IMR-90 (cell line): ENCODE measurements around the gene ABLIM3. TPM values are rescaled to one million over a fixed set of nuclear protein-coding genes. Genes with fewer than 3 reads are reported as not detected.
A peak's percentile ranks its signal among the peaks of the same experiment; 100 is the strongest.

ENCODE experiments used
- ATAC-seq: fragments of 200-7000 bp; cut with Tn5 transposase; 2 replicates; pipeline ENCODE4 v1.9.1; 2020; ENCODE audit warnings: low read depth, mild to moderate bottlenecking, moderate library complexity
- BruUV-seq: library from RNA; stranded (reverse); fragments of 400-500 nt; replicated peaks from 2 replicates; lab custom pipeline; 2021; lab: Mats Ljungman, UMichigan
- CTCF ChIA-PET: fragments of 300-600 bp; formaldehyde crosslinking; extraction: SDS; loops from one replicate; lab custom pipeline; 2021; ENCODE audit warnings: antibody characterized with exemption; lab: Yijun Ruan, JAX
- POLR2A ChIA-PET: fragments of 300-600 bp; sonication (Branson Sonifier 250); formaldehyde crosslinking; loops from one replicate; lab custom pipeline; 2022; ENCODE audit warnings: antibody characterized with exemption; ENCODE audit not compliant: unreplicated experiment; lab: Charles Lee
- DNase-seq: peaks from one replicate; pipeline ENCODE4 v3.0.0; 2013
- H2AFZ ChIP-seq: replicated peaks from 2 replicates; pipeline ENCODE3; 2013; ENCODE audit warnings: low read length, mild to moderate bottlenecking; ENCODE audit not compliant: poor library complexity
- H2AK5ac ChIP-seq: 2 replicates; pipeline ENCODE4 v1.6.1; 2013; ENCODE audit warnings: low read depth, low read length, inconsistent platforms
- H2AK9ac ChIP-seq: replicated peaks from 2 replicates; pipeline ENCODE3; 2013; ENCODE audit warnings: mild to moderate bottlenecking, low read depth, low read length, moderate library complexity; ENCODE audit not compliant: poor library complexity
- H2BK120ac ChIP-seq: 2 replicates; pipeline ENCODE4 v1.6.1; 2013; ENCODE audit warnings: low read depth, low read length, inconsistent platforms
- H2BK15ac ChIP-seq: 3 replicates; pipeline ENCODE4 v1.6.1; 2013; ENCODE audit warnings: low read depth, low read length, inconsistent platforms
- H2BK20ac ChIP-seq: 2 replicates; pipeline ENCODE4 v1.6.1; 2013; ENCODE audit warnings: low read depth, mild to moderate bottlenecking, inconsistent platforms, low read length, moderate library complexity
- H2BK5ac ChIP-seq: 2 replicates; pipeline ENCODE4 v1.6.1; 2013; ENCODE audit warnings: mild to moderate bottlenecking, low read depth, low read length, inconsistent platforms; ENCODE audit not compliant: poor library complexity, severe bottlenecking
- H3K14ac ChIP-seq: replicated peaks from 2 replicates; pipeline ENCODE4 v1.6.1; 2013; ENCODE audit warnings: low read depth, low read length, inconsistent platforms
- H3K18ac ChIP-seq: 2 replicates; pipeline ENCODE4 v1.6.1; 2013; ENCODE audit warnings: low read depth, low read length, control low read depth
- H3K23ac ChIP-seq: 2 replicates; pipeline ENCODE4 v1.6.1; 2013; ENCODE audit warnings: low read depth, low read length, inconsistent platforms
- H3K27ac ChIP-seq: 2 replicates; pipeline ENCODE4 v1.5.1; 2013; ENCODE audit warnings: mild to moderate bottlenecking, control low read depth, low read length; ENCODE audit not compliant: insufficient read depth
- H3K27me3 ChIP-seq: 2 replicates; pipeline ENCODE4 v1.6.1; 2013; ENCODE audit warnings: low read length; ENCODE audit not compliant: control insufficient read depth, insufficient read depth
- H3K36me3 ChIP-seq: 2 replicates; pipeline ENCODE4 v1.6.1; 2013; ENCODE audit warnings: low read length, mixed read lengths; ENCODE audit not compliant: control insufficient read depth, insufficient read depth
- H3K4ac ChIP-seq: 2 replicates; pipeline ENCODE4 v1.6.1; 2013; ENCODE audit warnings: low read depth, low read length, inconsistent platforms
- H3K4me1 ChIP-seq: 2 replicates; pipeline ENCODE4 v1.6.1; 2013; ENCODE audit warnings: low read length, mixed read lengths; ENCODE audit not compliant: control insufficient read depth, insufficient read depth
- H3K4me2 ChIP-seq: 2 replicates; pipeline ENCODE4 v1.6.1; 2013; ENCODE audit warnings: low read depth, mild to moderate bottlenecking, control low read depth, low read length, moderate library complexity
- H3K4me3 ChIP-seq: 2 replicates; pipeline ENCODE4 v1.5.1; 2013; ENCODE audit warnings: low read depth, mild to moderate bottlenecking, control low read depth, low read length, moderate library complexity; ENCODE audit not compliant: insufficient read depth
- H3K56ac ChIP-seq: 2 replicates; pipeline ENCODE4 v1.6.1; 2013; ENCODE audit warnings: low read length, inconsistent platforms; ENCODE audit not compliant: insufficient read depth; ENCODE audit errors: extremely low read depth
- H3K79me1 ChIP-seq, 2 experiments: 2 replicates each; pipeline ENCODE4 v1.6.1; 2013; ENCODE audit warnings: low read length in 2 of 2, inconsistent platforms in 1 of 2, low read depth in 1 of 2
- H3K9ac ChIP-seq: 2 replicates; pipeline ENCODE4 v1.6.1; 2013; ENCODE audit warnings: low read depth, low read length, control low read depth
- H3K9me1 ChIP-seq: 2 replicates; pipeline ENCODE4 v1.6.1; 2013; ENCODE audit warnings: low read length, inconsistent platforms; ENCODE audit not compliant: insufficient read depth
- H3K9me3 ChIP-seq: 2 replicates; pipeline ENCODE4 v1.6.1; 2013; ENCODE audit warnings: low read length; ENCODE audit not compliant: control insufficient read depth, insufficient read depth
- H4K20me1 ChIP-seq: 2 replicates; pipeline ENCODE4 v1.6.1; 2013; ENCODE audit warnings: low read length, inconsistent platforms; ENCODE audit not compliant: insufficient read depth
- H4K5ac ChIP-seq: 2 replicates; pipeline ENCODE4 v1.6.1; 2013; ENCODE audit warnings: mild to moderate bottlenecking, low read depth, low read length, control low read depth
- H4K8ac ChIP-seq, 2 experiments: 2 replicates each; pipeline ENCODE4 v1.6.1; 2013; ENCODE audit warnings: low read depth in 2 of 2, low read length in 2 of 2, control low read depth in 1 of 2, inconsistent platforms in 1 of 2
- H4K91ac ChIP-seq: 2 replicates; pipeline ENCODE4 v1.6.1; 2013; ENCODE audit warnings: low read depth, low read length, inconsistent platforms; ENCODE audit not compliant: insufficient read depth
- BHLHE40 ChIP-seq: fragments of 150-350 bp; IDR thresholded peaks from 2 replicates; pipeline ENCODE4 v1.6.1; 2016; ENCODE audit warnings: mild to moderate bottlenecking, low read depth, low read length
- CEBPB ChIP-seq: IDR thresholded peaks from 2 replicates; pipeline ENCODE4 v1.6.1; 2012; ENCODE audit warnings: low read depth, low read length, improper control_type of control experiment
- CHD1 ChIP-seq: IDR thresholded peaks from 2 replicates; pipeline ENCODE4 v1.6.1; 2012; ENCODE audit warnings: low read depth, low read length, improper control_type of control experiment
- FOS ChIP-seq: fragments of 150-350 bp; IDR thresholded peaks from 2 replicates; pipeline ENCODE4 v1.6.1; 2016; ENCODE audit warnings: low read depth, low read length
- MAFK ChIP-seq: IDR thresholded peaks from 2 replicates; pipeline ENCODE4 v1.6.1; 2012; ENCODE audit warnings: low read depth, low read length, improper control_type of control experiment
- MAZ ChIP-seq: IDR thresholded peaks from 2 replicates; pipeline ENCODE4 v1.6.1; 2012; ENCODE audit warnings: low read depth, mild to moderate bottlenecking, low read length, improper control_type of control experiment, moderate library complexity, borderline replicate concordance
- MXI1 ChIP-seq: IDR thresholded peaks from 2 replicates; pipeline ENCODE4 v1.6.1; 2012; ENCODE audit warnings: low read depth, mild to moderate bottlenecking, low read length, moderate library complexity, borderline replicate concordance
- NFE2L2 ChIP-seq: fragments of 150-350 bp; IDR thresholded peaks from 2 replicates; pipeline ENCODE4 v1.6.1; 2016; ENCODE audit warnings: low read depth, mild to moderate bottlenecking, low read length
- POLR2A ChIP-seq: IDR thresholded peaks from 2 replicates; pipeline ENCODE4 v1.6.1; 2012; ENCODE audit warnings: mild to moderate bottlenecking, low read depth, low read length
- RAD21 ChIP-seq: IDR thresholded peaks from 2 replicates; pipeline ENCODE4 v1.6.1; 2012; ENCODE audit warnings: low read length, improper control_type of control experiment
- RCOR1 ChIP-seq: IDR thresholded peaks from 2 replicates; pipeline ENCODE4 v1.6.1; 2012; ENCODE audit warnings: mild to moderate bottlenecking, low read length, improper control_type of control experiment; ENCODE audit not compliant: insufficient replicate concordance
- SMC3 ChIP-seq: fragments of 150-350 bp; IDR thresholded peaks from 2 replicates; pipeline ENCODE4 v1.6.1; 2016; ENCODE audit warnings: low read depth, mild to moderate bottlenecking, antibody characterized with exemption, low read length, moderate library complexity
- WGBS, 2 experiments: methylation state at CpG; one replicate each; pipeline versions ENCODE4 v1.1.5 to v1.1.7; 2013; ENCODE audit warnings: missing lambda C conversion rate in 2 of 2; ENCODE audit not compliant: insufficient read length in 1 of 2; ENCODE audit errors: extremely low coverage in 2 of 2; 5-methylcytosine and 5-hydroxymethylcytosine counted together
- dilution Hi-C: fragments of 300-500 bp; cut with HindIII; formaldehyde crosslinking; loops from one replicate; pipeline ENCODE4 v1.14.3; 2018; ENCODE audit warnings: low sequenced_read_pairs; ENCODE audit not compliant: unreplicated experiment
- in situ Hi-C: fragments of 300-500 bp; cut with MboI; formaldehyde crosslinking; loops from 3 replicates; pipeline ENCODE4 v1.14.3; 2019; ENCODE audit warnings: low sequenced_read_pairs, inconsistent platforms, mixed read lengths
- intact Hi-C: fragments of 100-400 bp; cut with micrococcal nuclease; formaldehyde crosslinking; loops from 2 replicates; pipeline ENCODE4 v1.10.0; 2022
- polyA plus RNA-seq, 3 experiments: library from polyadenylated mRNA; depleted of rRNA; stranded (reverse); fragments of >200 nt; gene quantifications; 2 replicates each; pipeline ENCODE4 v1.2.3, GENCODE V29; 2012; ENCODE audit warnings: low replicate concordance in 1 of 3
- total RNA-seq: library from RNA; depleted of rRNA; stranded (reverse); fragments of >200 nt; gene quantifications from 2 replicates; pipeline ENCODE4 v1.2.3, GENCODE V29; 2012
- TF ChIP-seq, protein P1 (sequence below): fragments of 150-350 bp; IDR thresholded peaks from 2 replicates; pipeline ENCODE4 v1.6.1; 2017; ENCODE audit warnings: mild to moderate bottlenecking, antibody characterized with exemption, low read length, low read depth
- TF ChIP-seq, protein P2 (sequence below): fragments of 150-350 bp; IDR thresholded peaks from 2 replicates; pipeline ENCODE4 v1.6.1; 2016; ENCODE audit warnings: low read depth, mild to moderate bottlenecking, low read length, moderate library complexity, borderline replicate concordance
- TF ChIP-seq, protein P3 (sequence below): conservative IDR thresholded peaks from 2 replicates; pipeline ENCODE4 v1.5.1; 2012; ENCODE audit warnings: mild to moderate bottlenecking, low read depth, low read length, improper control_type of control experiment

Gene ABLIM3
- total and polyA plus RNA-seq, 2 of the 4 experiments (the other 2 are of a cell fraction) = 33.3 to 69.9 TPM

DNA sequence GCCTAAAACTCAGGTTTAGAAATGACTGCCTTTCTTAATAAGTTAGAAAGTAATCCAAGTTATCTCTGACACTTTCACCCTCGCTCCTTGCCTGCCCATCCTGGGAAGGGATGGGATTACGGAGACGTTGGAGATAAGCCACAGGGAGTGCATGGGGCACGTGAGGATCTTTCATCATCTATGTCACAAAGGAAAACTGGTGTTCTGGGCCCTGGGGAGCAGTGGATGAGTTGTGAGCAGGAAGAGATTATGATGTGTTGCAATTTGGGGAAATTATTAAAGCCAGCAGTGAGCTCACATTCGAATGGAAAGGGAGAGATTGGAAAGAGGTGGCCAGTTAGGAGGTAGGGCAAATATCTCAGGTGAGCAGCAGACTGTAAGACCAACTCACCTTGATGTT lies 143.2 kb downstream of the ABLIM3 start (continued):
- TF ChIP-seq, protein P1, sequence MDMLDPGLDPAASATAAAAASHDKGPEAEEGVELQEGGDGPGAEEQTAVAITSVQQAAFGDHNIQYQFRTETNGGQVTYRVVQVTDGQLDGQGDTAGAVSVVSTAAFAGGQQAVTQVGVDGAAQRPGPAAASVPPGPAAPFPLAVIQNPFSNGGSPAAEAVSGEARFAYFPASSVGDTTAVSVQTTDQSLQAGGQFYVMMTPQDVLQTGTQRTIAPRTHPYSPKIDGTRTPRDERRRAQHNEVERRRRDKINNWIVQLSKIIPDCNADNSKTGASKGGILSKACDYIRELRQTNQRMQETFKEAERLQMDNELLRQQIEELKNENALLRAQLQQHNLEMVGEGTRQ = peak; percentile 55
- TF ChIP-seq RCOR1 = no peak

DNA sequence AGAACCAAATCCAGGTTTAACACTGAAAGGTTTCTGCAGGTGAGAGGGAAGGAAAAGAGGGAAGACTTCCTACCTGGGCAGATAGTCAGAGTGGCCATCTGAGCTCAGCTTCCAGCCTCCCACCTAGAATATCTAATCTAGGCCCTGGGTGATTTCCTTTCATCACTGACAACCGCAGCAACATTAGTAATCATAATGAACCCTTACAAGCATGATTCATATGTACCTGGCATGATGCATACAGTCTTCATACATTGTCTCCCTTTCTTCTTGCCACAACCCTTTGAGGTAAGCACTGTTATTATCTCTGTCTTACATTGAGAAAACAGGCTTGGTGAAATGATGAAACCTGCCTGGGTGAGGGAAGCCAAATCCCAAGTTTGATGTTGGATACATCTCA lies 143.9 kb downstream of the ABLIM3 start:
- Histone ChIP-seq H3K9me3 (no peaks in the 10 kb centered on the region), H3K27me3 (no peaks in the 10 kb centered on the region), H4K5ac (no peak overlapping the region), H3K27ac (no peak overlapping the region), H3K4me3 (no peak overlapping the region), H3K14ac (0 out of 2 replicates have a peak overlapping the region, but pooled peaks have one; percentile 4), H3K4ac (no peak overlapping the region), H4K91ac (no peak overlapping the region), H4K20me1 (no peaks in the 10 kb centered on the region), H3K79me1 (0 out of 4 replicates have a peak, but pooled peaks cover 3 to 7% of the 10 kb centered on the region in 2 experiments), H3K9me1 (peaks cover 20% of the 10 kb centered on the region; the same call in 1 of the 2 replicates), H4K8ac (no peak overlapping the region), H2BK120ac (no peak overlapping the region), H3K9ac (no peak overlapping the region), H3K18ac (no peak overlapping the region), H2BK15ac (no peak overlapping the region), H3K4me2 (no peak overlapping the region), H3K56ac (no peak overlapping the region), H2BK5ac (no peak overlapping the region), H2BK20ac (no peak overlapping the region), H2AK9ac (no peak overlapping the region), H3K23ac (no peak overlapping the region), H3K36me3 (no peaks in the 10 kb centered on the region), H2AFZ (no peak overlapping the region), H2AK5ac (peak overlapping the region; percentile 20; the same call in 1 of the 2 replicates), H3K4me1 (peaks cover 1% of the 10 kb centered on the region; the same call in 1 of the 2 replicates)
- in situ Hi-C loops = no loop called here
- dilution Hi-C loops = no loop called here
- DNase-seq = no peak
- no CpG with 5 or more reads among the region's 1 CpG for WGBS, 2 experiments
- POLR2A ChIA-PET = no interaction called here
- intact Hi-C loops = no loop called here
- CTCF ChIA-PET = no interaction called here
- no peak for ATAC-seq
- BruUV-seq = no TSS peak
- TF ChIP-seq NFE2L2 = no peak
- TF ChIP-seq CHD1 = no peak
- no peak for TF ChIP-seq SMC3
- TF ChIP-seq, protein P2, sequence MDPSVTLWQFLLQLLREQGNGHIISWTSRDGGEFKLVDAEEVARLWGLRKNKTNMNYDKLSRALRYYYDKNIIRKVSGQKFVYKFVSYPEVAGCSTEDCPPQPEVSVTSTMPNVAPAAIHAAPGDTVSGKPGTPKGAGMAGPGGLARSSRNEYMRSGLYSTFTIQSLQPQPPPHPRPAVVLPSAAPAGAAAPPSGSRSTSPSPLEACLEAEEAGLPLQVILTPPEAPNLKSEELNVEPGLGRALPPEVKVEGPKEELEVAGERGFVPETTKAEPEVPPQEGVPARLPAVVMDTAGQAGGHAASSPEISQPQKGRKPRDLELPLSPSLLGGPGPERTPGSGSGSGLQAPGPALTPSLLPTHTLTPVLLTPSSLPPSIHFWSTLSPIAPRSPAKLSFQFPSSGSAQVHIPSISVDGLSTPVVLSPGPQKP = no peak
- TF ChIP-seq MXI1 = no peak
- TF ChIP-seq, protein P3, sequence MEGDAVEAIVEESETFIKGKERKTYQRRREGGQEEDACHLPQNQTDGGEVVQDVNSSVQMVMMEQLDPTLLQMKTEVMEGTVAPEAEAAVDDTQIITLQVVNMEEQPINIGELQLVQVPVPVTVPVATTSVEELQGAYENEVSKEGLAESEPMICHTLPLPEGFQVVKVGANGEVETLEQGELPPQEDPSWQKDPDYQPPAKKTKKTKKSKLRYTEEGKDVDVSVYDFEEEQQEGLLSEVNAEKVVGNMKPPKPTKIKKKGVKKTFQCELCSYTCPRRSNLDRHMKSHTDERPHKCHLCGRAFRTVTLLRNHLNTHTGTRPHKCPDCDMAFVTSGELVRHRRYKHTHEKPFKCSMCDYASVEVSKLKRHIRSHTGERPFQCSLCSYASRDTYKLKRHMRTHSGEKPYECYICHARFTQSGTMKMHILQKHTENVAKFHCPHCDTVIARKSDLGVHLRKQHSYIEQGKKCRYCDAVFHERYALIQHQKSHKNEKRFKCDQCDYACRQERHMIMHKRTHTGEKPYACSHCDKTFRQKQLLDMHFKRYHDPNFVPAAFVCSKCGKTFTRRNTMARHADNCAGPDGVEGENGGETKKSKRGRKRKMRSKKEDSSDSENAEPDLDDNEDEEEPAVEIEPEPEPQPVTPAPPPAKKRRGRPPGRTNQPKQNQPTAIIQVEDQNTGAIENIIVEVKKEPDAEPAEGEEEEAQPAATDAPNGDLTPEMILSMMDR = no peak
- no peak for TF ChIP-seq FOS
- TF ChIP-seq CEBPB = no peak
- TF ChIP-seq BHLHE40 = no peak
- no peak for TF ChIP-seq MAFK
- no peak for TF ChIP-seq RCOR1
- TF ChIP-seq POLR2A = no peak
- no peak for TF ChIP-seq RAD21
- no peak for TF ChIP-seq MAZ
